SK-N-SH (cell line): Measurements from ENCODE around the gene SH3GLB2. TPM values are rescaled to one million over a fixed set of nuclear protein-coding genes. Genes with fewer than 3 reads are reported as not detected.

Experiments used
- CTCF ChIA-PET: fragments of 300-600, 350-600 bp; formaldehyde crosslinking; extraction: SDS; loops from one replicate; lab custom pipeline; 2021; lab: Yijun Ruan, JAX
- POLR2A ChIA-PET: fragments of 350-600 bp; sonication (Branson Sonifier 250); formaldehyde crosslinking; extraction: SDS; loops from one replicate; lab custom pipeline; 2020; ENCODE audit warnings: antibody characterized with exemption, inconsistent platforms; lab: Yijun Ruan, JAX
- DNase-seq: peaks from one replicate; pipeline ENCODE4 v3.0.0; 2012
- H2AFZ ChIP-seq: fragments of 200-600 bp; sonication (generic); 2 replicates; pipeline ENCODE4 v1.8.1; 2016; ENCODE audit warnings: antibody characterized with exemption, mild to moderate bottlenecking, low read depth
- H3F3A ChIP-seq: fragments of 200-600 bp; sonication (generic); replicated peaks from 2 replicates; pipeline ENCODE3; 2016; ENCODE audit warnings: antibody characterized with exemption, mild to moderate bottlenecking; ENCODE audit not compliant: insufficient read depth
- H3K27ac ChIP-seq, 2 experiments: fragments of 200-500 bp in 1 of 2; fragments of 200-600 bp in 1 of 2; sonication (Bioruptor generic) in 1 of 2; sonication (generic), shearing (Covaris generic) in 1 of 2; 2 replicates each; pipeline versions ENCODE4 v1.5.1 to v1.6.1; 2014 to 2016; ENCODE audit warnings: low read depth in 2 of 2, inconsistent platforms in 1 of 2, low read length in 1 of 2, mild to moderate bottlenecking in 1 of 2, mixed read lengths in 1 of 2
- H3K27me3 ChIP-seq: fragments of 200-600 bp; sonication (generic), shearing (Covaris generic); 2 replicates; pipeline ENCODE4 v1.6.1; 2016; ENCODE audit warnings: mixed run types; ENCODE audit not compliant: insufficient read depth
- H3K36me3 ChIP-seq, 2 experiments: fragments of 200-500 bp in 1 of 2; fragments of 200-600 bp in 1 of 2; sonication (Bioruptor generic) in 1 of 2; sonication (generic) in 1 of 2; replicated peaks in 1 of 2; 2 replicates each; pipeline versions ENCODE3 to v1.5.1; 2014 to 2016; ENCODE audit warnings: low read length in 1 of 2, mild to moderate bottlenecking in 1 of 2; ENCODE audit not compliant: insufficient read depth in 2 of 2, control insufficient read depth in 1 of 2
- H3K4me1 ChIP-seq, 2 experiments: fragments of 200-500 bp in 1 of 2; fragments of 200-600 bp in 1 of 2; sonication (Bioruptor generic) in 1 of 2; sonication (generic), shearing (Covaris generic) in 1 of 2; 2 replicates each; pipeline versions ENCODE4 v1.5.1 to v1.6.1; 2014 to 2016; ENCODE audit warnings: low read depth in 1 of 2, low read length in 1 of 2, mixed run types in 1 of 2; ENCODE audit not compliant: insufficient read depth in 2 of 2, control insufficient read depth in 1 of 2
- H3K4me2 ChIP-seq: fragments of 200-600 bp; sonication (generic), shearing (Covaris generic); 2 replicates; pipeline ENCODE4 v1.6.1; 2017; ENCODE audit warnings: mixed run types
- H3K4me3 ChIP-seq, 2 experiments: fragments of 200-500 bp in 1 of 2; fragments of 200-600 bp in 1 of 2; sonication (Bioruptor generic) in 1 of 2; sonication (generic), shearing (Covaris generic) in 1 of 2; 2 replicates each; pipeline versions ENCODE4 v1.5.1 to v1.8.1; 2014 to 2016; ENCODE audit warnings: low read depth in 2 of 2, inconsistent platforms in 1 of 2, low read length in 1 of 2, mild to moderate bottlenecking in 1 of 2, mixed read lengths in 1 of 2, moderate library complexity in 1 of 2
- H3K79me2 ChIP-seq: fragments of 200-600 bp; sonication (generic); 2 replicates; pipeline ENCODE4 v1.8.1; 2017; ENCODE audit warnings: mild to moderate bottlenecking; ENCODE audit not compliant: insufficient read depth
- H3K9ac ChIP-seq: fragments of 200-600 bp; sonication (generic); 2 replicates; pipeline ENCODE4 v1.6.1; 2017; ENCODE audit warnings: mixed run types
- H3K9me2 ChIP-seq: fragments of 200-600 bp; sonication (generic); 2 replicates; pipeline ENCODE4 v1.6.1; 2017; ENCODE audit warnings: mixed run types
- H3K9me3 ChIP-seq: fragments of 200-600 bp; sonication (generic); 2 replicates; pipeline ENCODE4 v1.6.1; 2017; ENCODE audit warnings: mixed run types, mild to moderate bottlenecking, moderate library complexity
- H4K20me1 ChIP-seq: fragments of 200-600 bp; sonication (generic); 2 replicates; pipeline ENCODE4 v1.6.1; 2017; ENCODE audit warnings: mild to moderate bottlenecking, mixed run types; ENCODE audit not compliant: insufficient read depth
- EP300 ChIP-seq, 2 experiments: IDR thresholded peaks; 2 replicates each; pipeline versions ENCODE4 v1.4.0 to v1.6.1; 2012; ENCODE audit warnings: borderline replicate concordance in 1 of 2, low read depth in 1 of 2, low read length in 1 of 2
- GABPA ChIP-seq: IDR thresholded peaks from 2 replicates; pipeline ENCODE4 v1.4.0; 2012; ENCODE audit warnings: low read depth, mild to moderate bottlenecking
- MAX ChIP-seq: IDR thresholded peaks from 2 replicates; pipeline ENCODE4 v1.4.0; 2012; ENCODE audit warnings: low read depth
- MEF2A ChIP-seq: IDR thresholded peaks from 2 replicates; pipeline ENCODE4 v1.4.0; 2012; ENCODE audit warnings: low read depth, borderline replicate concordance
- MXI1 ChIP-seq: IDR thresholded peaks from 2 replicates; pipeline ENCODE4 v1.6.1; 2012; ENCODE audit warnings: mild to moderate bottlenecking, low read depth, low read length, improper control_type of control experiment
- NFIC ChIP-seq: IDR thresholded peaks from 2 replicates; pipeline ENCODE4 v1.4.0; 2012; ENCODE audit warnings: borderline replicate concordance
- RCOR1 ChIP-seq: fragments of 150-350 bp; IDR thresholded peaks from 2 replicates; pipeline ENCODE4 v1.6.1; 2017; ENCODE audit warnings: antibody characterized with exemption, low read length
- REST ChIP-seq: IDR thresholded peaks from 2 replicates; pipeline ENCODE4 v1.6.1; 2012; ENCODE audit warnings: mild to moderate bottlenecking, low read depth, low read length, moderate library complexity
- RXRA ChIP-seq: IDR thresholded peaks from 2 replicates; pipeline ENCODE4 v1.4.0; 2012; ENCODE audit warnings: low read depth, mild to moderate bottlenecking, borderline replicate concordance
- SIN3A ChIP-seq: IDR thresholded peaks from 2 replicates; pipeline ENCODE4 v1.6.1; 2012; ENCODE audit warnings: low read depth, mild to moderate bottlenecking, low read length, moderate library complexity, borderline replicate concordance
- TEAD4 ChIP-seq: IDR thresholded peaks from 2 replicates; pipeline ENCODE4 v1.4.0; 2012; ENCODE audit warnings: mild to moderate bottlenecking, borderline replicate concordance; ENCODE audit not compliant: insufficient read depth
- ZBTB33 ChIP-seq: IDR thresholded peaks from 2 replicates; pipeline ENCODE4 v1.4.0; 2012; ENCODE audit warnings: low read depth, borderline replicate concordance
- WGBS: methylation state at CpG from one replicate; pipeline ENCODE4 v1.1.6; 2017; ENCODE audit warnings: low lambda C conversion rate; 5-methylcytosine and 5-hydroxymethylcytosine counted together
- polyA plus RNA-seq, 3 experiments: library from polyadenylated mRNA; depleted of rRNA; stranded (reverse); fragments of >200 nt; gene quantifications; 2 replicates each; pipeline ENCODE4 v1.2.3, GENCODE V29; 2012

Gene SH3GLB2
- polyA plus RNA-seq, 1 of the 3 experiments (the other 2 are of a cell fraction) = 94.4 TPM

GRCh38 chr9:129077236-129077635 is 49.1 kb upstream of the SH3GLB2 start:
- Histone ChIP-seq H4K20me1 (no peaks in the 10 kb centered on the region), H3K9me2 (no peaks in the 10 kb centered on the region), H3K4me1 (peaks cover 5 to 18% of the 10 kb centered on the region in 2 experiments; a peak in 2 of 4 replicates), H2AFZ (no peak overlapping the region), H3K36me3 (no peaks in the 10 kb centered on the region), H3K4me3 (no peak overlapping the region), H3K27ac (no peak overlapping the region), H3K9me3 (no peaks in the 10 kb centered on the region), H3K79me2 (peaks cover 9% of the 10 kb centered on the region), H3K27me3 (no peaks in the 10 kb centered on the region)
- WGBS = 84% methylated on average over 10 of the region's 10 CpGs
- POLR2A ChIA-PET = no interaction called here
- no peak for TF ChIP-seq MXI1
- no peak for TF ChIP-seq EP300 (IDR thresholded peaks at IDR 0.05; ENCODE audit: borderline replicate concordance in 1 of 2, low read depth in 1 of 2, low read length in 1 of 2)
- no peak for TF ChIP-seq TEAD4
- no peak for TF ChIP-seq MEF2A
- no peak for TF ChIP-seq NFIC
- TF ChIP-seq GABPA = no peak
- TF ChIP-seq SIN3A = no peak
- no peak for TF ChIP-seq REST
- no peak for TF ChIP-seq RCOR1
- TF ChIP-seq MAX = no peak
- no peak for TF ChIP-seq RXRA
- TF ChIP-seq ZBTB33 = no peak
- TF ChIP-seq, all 33 proteins: peak for 0
- Histone ChIP-seq H3F3A (peaks cover 2% of the 10 kb centered on the region), H3K9ac (no peak overlapping the region), H3K4me2 (no peak overlapping the region)
- no peak for DNase-seq
- CTCF ChIA-PET = interaction anchor here (1.2 to 1.7 kb wide), 2 partner anchors 71 to 547 kb away, joined by 3 read pairs; no protein-coding TSS in a partner anchor
